KOPT-K1 (cell line): Measurements from ENCODE around the gene GSTA3.
"Not testable (repeated sequence)": the region's sequence is repeated elsewhere in the genome, so short reads cannot be mapped to it uniquely, and the experiment has no call there.

ENCODE experiments used
- H3K27ac ChIP-seq: fragments of 200-600 bp; sonication (generic); 2 replicates; pipeline ENCODE4 v1.5.1; 2016; ENCODE audit warnings: antibody characterized with exemption, mild to moderate bottlenecking, low read depth, low read length; ENCODE audit not compliant: poor library complexity, severe bottlenecking
- H3K36me3 ChIP-seq: fragments of 200-600 bp; sonication (generic); 2 replicates; pipeline ENCODE4 v1.5.1; 2017; ENCODE audit warnings: antibody characterized with exemption, mild to moderate bottlenecking, low read length, moderate library complexity; ENCODE audit not compliant: insufficient read depth
- H3K9me3 ChIP-seq: fragments of 200-600 bp; sonication (generic); 2 replicates; pipeline ENCODE4 v1.5.1; 2017; ENCODE audit warnings: antibody characterized with exemption, low read length, mild to moderate bottlenecking; ENCODE audit not compliant: insufficient read depth, poor library complexity, severe bottlenecking

The GSTA3 gene

DNA sequence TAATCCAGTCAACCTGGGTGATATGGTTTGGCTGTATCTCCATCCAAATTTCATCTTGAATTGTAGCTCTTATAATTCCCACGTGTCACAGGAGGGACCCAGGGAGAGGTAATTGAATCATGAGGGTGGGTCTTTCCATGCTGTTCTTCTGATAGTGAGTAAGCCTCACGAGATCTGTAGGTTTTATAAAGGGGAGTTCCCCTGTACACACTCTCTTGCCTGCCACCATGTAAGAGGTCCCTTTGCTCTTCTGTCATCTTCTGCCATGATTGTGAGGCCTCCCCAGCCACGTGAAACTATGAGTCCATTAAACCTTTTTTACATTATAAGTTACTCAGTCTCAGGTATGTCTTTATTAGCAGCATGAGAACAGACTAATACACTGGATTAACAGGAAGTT is 19.5 kb downstream of the GSTA3 start:
- no peak overlapping the region for H3K27ac ChIP-seq
- H3K36me3 ChIP-seq = no peaks in the 10 kb centered on the region
- no peaks in the 10 kb centered on the region for H3K9me3 ChIP-seq

DNA sequence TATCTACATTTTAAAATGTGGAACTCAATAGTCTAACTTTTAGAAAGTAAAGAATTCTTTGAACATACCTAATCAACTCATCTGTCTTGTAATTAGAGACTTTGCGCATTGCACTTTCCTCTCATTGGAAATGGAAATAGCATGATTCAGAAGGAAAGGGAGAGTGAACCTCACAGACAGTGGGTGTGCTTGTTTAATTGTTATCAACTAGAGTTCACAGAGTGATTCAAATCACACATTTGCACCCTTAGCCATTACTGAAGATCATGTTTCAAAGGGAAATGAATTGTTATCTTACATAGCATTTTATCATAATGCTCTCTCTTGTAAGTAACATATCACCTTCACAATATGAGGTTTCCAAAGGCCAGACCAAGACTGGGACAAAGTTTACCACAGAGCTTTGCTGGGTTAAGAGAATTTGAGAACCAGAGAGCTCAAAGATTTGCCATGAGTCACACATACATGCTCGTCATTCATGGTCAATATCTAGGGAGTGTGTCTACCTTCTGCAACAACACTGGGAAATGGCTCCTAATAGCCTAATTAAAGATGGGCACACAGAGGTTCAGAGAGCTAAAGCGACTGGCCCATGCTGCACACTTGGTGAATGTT is 21.5 kb downstream of the GSTA3 start:
- H3K27ac ChIP-seq = no peak overlapping the region
- no peaks in the 10 kb centered on the region for H3K36me3 ChIP-seq
- no peaks in the 10 kb centered on the region for H3K9me3 ChIP-seq

DNA sequence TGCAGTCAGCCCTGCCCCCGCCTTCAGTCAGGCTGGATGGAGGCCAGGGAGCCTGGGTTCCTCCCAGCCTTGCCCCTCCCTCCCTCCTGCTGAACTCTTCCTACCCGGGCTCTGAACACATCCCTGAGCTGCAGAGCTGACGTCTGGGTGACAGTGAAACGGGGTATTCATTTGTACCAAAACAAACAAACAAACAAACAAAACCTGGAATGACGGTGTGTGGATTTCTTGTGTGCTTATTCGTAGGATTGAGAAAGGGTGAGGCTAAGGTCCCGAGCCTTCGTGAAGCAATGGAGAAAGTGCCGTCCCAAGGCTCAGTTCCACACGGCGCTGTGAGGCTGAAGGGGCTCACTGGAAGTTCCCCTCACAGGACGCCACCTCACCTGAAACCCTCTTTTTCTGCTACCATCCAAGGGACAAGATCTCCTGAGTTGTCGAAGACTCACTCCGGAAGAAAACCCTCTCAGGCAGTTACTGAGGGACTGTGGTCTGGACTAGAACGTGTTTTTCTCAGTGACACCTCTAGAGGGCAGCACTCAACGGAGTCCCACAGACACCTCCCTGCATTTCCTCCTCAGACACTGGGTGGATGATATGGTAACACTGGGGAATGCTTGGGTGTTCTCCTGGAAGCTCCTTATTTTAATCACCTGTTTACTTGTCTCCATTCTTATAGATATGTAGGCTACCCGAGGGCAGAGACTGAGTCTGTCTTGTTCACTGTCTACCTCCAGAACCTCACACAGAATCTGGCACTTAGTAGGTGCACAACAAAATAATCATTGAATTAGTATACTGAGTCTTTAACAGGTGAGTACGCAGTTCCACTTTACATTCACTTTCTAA is 27.3 kb downstream of the GSTA3 start:
- H3K27ac ChIP-seq = peak overlapping the region; percentile 50
- no peaks in the 10 kb centered on the region for H3K9me3 ChIP-seq

DNA sequence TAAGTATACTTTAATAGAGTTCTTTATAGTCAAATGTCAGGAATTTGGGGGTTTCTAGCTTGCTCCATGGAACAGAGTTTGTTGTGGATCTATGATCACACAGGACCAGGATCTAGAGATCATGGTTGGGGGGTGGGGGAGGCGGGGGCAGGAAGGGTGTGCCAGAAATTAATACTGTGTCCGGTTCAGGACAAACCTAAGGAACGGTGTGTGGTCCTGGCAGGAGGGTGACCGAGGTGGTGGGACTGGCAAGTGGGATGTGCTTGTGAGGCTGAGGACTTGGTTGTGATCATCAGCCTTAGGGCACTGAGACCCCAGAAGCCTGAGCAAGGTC is 27.9 kb downstream of the GSTA3 start:
- no peak overlapping the region for H3K27ac ChIP-seq
- H3K9me3 ChIP-seq = no peaks in the 10 kb centered on the region
- no peaks in the 10 kb centered on the region for H3K36me3 ChIP-seq

More for the DNA sequence above, 27.3 kb downstream of the GSTA3 start:
- no peaks in the 10 kb centered on the region for H3K36me3 ChIP-seq

DNA sequence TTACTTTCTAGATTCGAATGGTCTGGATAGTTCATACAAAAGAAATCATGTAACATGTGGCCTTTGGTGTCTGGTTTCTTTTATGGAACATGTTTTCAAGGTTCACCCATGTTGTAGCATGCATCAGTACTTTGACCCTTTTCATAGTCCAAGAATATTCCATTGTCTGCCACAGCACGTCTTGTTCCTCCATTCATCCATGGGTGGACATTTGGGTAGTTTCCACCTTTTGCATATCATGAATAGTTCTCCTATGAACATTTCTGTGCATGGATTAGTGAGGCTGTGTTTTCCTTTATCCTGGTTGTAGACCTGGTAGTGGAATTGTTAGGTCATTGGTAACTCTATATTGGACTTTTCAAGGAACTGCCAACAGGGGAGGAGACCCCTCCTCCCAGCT is 31.7 kb downstream of the GSTA3 start:
- Histone ChIP-seq H3K36me3 (no peaks in the 10 kb centered on the region), H3K9me3 (no peaks in the 10 kb centered on the region), H3K27ac (no peak overlapping the region)

DNA sequence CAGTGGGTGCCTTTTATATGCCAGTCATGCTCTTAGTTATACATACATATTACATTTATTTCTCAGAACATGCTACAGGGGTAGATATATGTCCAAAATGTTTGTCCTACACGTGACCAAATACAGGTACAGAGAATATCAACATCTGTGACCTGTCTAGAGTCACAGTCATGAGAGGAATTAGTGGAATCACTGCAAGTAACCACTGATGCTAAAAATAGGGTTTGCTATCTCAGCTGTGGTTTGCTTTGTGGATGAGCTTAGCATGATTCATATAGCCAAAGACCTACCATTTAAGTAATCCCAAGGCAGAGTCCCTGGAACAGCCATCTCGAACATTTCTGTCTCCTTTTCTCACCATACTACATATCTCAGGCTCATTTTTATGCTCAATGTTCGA is 32.3 kb downstream of the GSTA3 start:
- no peaks in the 10 kb centered on the region for H3K9me3 ChIP-seq
- H3K27ac ChIP-seq = no peak overlapping the region
- H3K36me3 ChIP-seq = no peaks in the 10 kb centered on the region

DNA sequence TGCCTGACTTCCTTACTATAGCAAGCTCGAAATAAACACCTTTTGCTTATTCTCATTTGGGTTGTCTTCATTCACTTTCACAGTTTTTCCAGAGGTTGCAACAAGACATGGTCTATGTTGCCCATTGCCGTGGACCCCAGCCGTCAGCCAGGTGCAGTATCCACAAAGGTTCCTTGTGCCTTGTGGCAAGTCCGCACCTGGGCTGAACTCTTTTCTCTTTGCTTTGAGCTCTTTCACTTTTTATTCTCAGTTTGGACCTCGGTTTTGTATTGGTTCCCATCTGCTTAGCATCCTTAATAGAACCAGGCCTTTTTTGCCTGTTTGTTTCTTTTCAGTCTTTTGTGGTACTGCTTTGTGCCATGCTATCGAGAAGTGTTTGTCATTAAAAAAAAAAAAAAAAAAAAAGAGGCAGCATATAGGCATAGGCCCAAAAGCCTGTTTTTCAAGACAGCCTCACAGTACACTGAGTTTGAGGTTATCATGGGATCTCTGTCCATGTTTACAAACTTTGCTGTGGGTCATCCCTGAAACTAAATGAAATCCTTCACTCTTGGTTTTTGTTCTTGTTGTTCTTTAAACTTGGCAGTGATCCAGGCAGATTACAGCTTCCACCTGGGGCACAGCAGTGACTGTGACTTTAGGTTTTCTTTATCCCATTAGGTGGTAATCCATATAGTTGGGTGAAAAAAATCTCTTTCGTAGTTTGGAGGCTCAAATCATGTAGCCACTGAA is 33.3 kb downstream of the GSTA3 start:
- Histone ChIP-seq H3K27ac (no peak overlapping the region), H3K36me3 (no peaks in the 10 kb centered on the region), H3K9me3 (no peaks in the 10 kb centered on the region)

DNA sequence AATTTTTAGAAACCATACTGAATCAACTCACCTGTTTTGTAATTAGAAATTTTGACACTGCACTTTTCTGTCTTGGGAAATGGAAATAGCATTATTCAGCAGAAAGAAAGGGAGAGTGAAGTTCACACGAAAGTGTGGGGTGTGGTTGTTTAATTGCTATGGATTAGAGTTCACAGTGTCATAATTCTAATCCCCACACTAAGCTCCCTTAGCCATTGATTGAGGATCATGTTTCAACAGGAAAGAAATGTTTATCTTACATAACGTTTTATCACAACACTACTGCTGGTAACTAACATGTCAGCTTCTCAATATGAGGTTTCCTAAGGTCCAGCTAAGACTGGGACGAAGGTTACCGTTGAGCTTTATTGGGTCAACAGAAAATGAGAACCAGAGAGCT is 37.5 kb downstream of the GSTA3 start:
- Histone ChIP-seq H3K36me3 (no peaks in the 10 kb centered on the region), H3K9me3 (no peaks in the 10 kb centered on the region), H3K27ac (no peak overlapping the region)

DNA sequence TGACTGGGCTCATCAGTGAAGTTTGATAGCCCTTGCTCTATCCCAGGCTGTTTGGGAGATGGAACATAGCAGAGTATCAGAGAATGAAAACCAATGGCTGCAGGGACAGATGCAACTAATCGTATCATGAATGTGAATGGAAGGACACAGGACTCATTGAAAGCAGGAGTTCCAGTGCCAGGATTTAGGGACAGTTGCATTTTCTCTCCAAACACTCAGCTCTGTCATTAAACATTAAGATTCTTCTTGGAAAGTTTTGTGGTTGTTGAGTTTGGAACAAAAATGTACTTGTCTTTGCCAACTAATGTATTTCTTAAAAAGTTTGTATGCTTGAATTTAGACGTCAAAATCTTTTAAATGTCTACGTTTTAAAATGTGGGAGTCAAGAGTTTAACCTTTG is 37.9 kb downstream of the GSTA3 start:
- Histone ChIP-seq H3K36me3 (no peaks in the 10 kb centered on the region), H3K27ac (no peak overlapping the region), H3K9me3 (no peaks in the 10 kb centered on the region)

DNA sequence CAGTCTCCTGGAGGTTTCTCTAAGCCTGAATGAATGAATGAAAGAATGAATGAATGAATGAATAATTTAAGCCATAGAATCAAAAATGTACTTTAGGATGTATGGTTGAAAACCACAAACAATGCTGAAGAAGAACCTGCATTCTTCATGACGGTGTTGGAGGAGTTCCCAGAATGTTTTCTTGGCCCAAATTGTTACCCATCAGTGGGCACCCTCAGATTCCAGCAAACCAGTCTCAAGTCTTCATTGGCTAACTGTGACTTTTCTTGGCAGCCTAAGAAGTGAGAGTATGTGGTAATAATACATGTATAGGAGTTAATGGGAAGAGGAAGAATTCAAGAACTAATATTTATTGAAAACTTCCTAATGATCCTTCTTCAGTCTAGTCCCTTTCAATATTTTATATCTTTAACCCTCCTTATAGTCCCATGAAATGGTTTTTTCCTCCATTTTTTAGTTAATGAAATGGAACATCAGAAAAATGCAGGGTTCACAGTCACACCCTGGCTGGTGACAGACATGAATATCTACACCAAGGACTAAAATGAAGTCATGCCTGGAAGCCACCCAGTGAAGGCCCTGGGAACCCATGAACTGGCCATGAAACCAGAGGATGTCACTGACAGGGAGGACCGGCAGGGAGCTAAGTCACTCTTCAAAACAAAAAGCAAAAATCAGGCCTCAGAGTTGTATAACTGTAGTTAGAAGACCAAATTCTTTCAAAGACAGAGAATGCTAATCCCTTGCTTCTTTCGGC is 39.0 kb downstream of the GSTA3 start:
- H3K27ac ChIP-seq, H3K9me3 ChIP-seq, H3K36me3 ChIP-seq: not testable (repeated sequence)

DNA sequence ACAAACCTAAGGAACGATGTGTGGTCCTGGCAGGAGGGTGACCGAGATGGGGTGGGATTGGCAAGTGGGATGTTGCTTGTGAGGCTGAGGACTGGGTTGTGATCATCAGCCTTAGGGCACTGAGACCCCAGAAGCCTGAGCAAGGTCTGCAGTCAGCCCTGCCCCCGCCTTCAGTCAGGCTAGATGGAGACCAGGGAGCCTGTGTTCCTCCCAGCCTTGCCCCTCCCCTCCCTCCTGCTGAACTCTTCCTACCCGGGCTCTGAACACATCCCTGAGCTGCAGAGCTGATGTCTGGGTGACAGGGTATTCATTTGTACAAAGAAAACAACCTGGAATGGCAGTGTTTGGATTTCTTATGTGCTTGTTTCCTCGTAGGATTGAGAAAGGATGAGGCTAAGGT is 40.6 kb downstream of the GSTA3 start:
- H3K27ac ChIP-seq, H3K9me3 ChIP-seq, H3K36me3 ChIP-seq: not testable (repeated sequence)

DNA sequence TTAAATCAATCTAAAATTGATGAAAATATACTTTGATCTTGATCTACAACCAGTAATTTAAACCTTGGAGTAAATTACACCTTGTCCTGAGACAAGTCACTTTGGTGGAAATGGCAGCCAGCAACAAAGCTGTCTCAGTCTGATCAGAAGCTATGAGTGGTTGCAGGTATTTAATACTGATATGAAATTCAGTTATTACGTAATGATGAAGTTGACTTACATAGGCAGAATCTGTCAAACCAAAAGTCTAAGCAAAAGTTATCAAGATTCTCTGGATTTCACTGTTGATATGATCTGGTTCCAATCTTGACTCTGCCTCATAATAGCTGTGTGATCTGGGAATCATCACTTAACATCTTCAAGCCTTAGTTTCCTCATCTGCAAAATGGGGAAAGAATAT is 41.3 kb downstream of the GSTA3 start:
- Histone ChIP-seq H3K9me3 (no peaks in the 10 kb centered on the region), H3K36me3 (no peaks in the 10 kb centered on the region), H3K27ac (no peak overlapping the region)

DNA sequence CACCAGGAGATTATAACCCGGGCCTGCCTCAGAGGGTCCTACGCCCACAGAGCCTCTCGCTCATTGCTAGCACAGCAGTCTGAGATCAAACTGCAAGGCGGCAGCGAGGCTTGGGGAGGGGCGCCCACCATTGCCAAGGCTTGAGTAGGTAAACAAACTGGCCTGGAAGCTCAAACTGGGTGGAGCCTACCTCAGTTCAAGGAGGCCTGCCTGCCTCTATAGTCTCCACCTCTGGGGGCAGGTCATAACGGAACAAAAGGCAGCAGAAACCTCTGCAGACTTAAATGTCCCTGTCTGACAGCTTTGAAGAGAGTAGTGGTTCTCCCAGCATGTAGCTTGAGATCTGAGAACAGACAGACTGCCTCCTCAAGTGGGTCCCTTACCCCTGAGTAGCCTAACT is 48.3 kb downstream of the GSTA3 start:
- not testable (repeated sequence) for H3K27ac ChIP-seq, H3K36me3 ChIP-seq, H3K9me3 ChIP-seq

DNA sequence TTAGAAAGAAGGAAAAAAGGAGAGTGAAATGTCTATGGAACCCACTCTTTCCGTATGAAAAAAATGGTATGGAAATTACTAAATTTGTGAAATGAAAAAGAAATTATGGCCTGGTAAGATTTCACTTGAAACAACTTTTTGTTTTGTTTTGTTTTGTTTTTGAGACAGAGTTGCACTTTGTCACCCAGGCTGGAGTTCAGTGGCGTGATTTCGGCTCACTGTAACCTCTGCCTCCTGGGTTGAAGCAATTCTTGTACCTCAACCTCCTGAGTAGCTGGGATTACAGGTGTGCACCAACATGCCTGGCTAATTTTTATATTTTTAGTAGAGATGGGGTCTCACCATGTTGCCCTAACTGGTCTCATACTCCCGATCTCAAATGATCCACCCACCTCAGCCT is 51.1 kb downstream of the GSTA3 start:
- Histone ChIP-seq H3K9me3 (no peaks in the 10 kb centered on the region), H3K36me3 (no peaks in the 10 kb centered on the region), H3K27ac (no peak overlapping the region)

DNA sequence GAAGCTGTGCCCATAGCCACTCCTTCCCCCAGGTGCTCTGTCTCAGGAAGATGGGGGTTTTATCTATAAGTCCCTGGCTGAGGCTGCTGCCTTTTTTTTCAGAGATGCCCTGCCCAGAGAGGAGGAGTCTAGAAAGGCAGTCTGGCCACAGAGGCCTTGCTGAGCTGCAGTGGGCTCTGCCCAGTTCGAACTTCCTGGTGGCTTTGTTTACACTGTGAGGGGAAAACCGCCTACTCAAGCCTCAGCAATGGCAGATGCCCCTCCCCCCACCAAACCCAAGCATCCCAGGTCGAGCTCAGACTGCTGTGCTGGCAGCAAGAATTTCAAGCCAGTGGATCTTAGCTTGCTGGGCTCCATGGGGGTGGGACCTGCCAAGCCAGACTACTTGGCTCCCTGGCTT is 53.4 kb downstream of the GSTA3 start:
- not testable (repeated sequence) for H3K9me3 ChIP-seq, H3K27ac ChIP-seq, H3K36me3 ChIP-seq
